ENCODE measurements around the gene F8A2. TPM values are rescaled to one million over a fixed set of nuclear protein-coding genes. Genes with fewer than 3 reads are reported as not detected.

F8A2 gene
- total RNA-seq, 1 experiment from 2014 or later = not detected

DNA sequence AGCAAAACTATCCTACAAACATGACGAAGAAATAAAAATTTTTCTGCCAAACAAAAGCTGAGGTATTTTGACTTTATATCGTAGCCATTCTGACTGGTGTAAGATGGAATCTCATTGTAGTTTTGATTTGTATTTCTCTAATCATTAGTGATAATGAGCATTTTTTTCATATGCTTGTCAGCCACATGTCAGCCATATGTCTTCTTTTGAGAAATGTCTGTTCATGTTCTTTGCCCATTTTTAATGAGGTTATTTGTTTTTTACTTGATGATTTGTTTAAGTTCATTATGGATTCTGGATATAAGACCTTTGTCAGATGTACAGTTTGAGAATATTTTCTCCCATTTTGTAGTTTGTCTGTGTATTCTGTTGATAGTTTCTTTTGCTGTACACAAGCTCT, 24.5 kb downstream of the F8A2 start:
- no peak overlapping the region for H2AK5ac ChIP-seq (ENCODE audit: insufficient read length, low read length)
- no peak overlapping the region for H3K23ac ChIP-seq (ENCODE audit: insufficient read length, low read depth, low read length)
- H3K18ac ChIP-seq (ENCODE audit: insufficient read length, low read depth, low read length) = no peak overlapping the region
- H3K14ac ChIP-seq (ENCODE audit: insufficient read depth, low read length) = no peak overlapping the region
- H2BK15ac ChIP-seq (ENCODE audit: low read depth, low read length) = no peak overlapping the region
- no peak overlapping the region for H3K56ac ChIP-seq (ENCODE audit: insufficient read length, low read depth, low read length)
- H3K4me2 ChIP-seq (ENCODE audit: insufficient read depth, insufficient read length, low read length) = no peak overlapping the region
- H2BK12ac ChIP-seq (ENCODE audit: insufficient read length, low read depth, low read length) = no peak overlapping the region
- no peak for DNase-seq
- TF ChIP-seq, protein P1, sequence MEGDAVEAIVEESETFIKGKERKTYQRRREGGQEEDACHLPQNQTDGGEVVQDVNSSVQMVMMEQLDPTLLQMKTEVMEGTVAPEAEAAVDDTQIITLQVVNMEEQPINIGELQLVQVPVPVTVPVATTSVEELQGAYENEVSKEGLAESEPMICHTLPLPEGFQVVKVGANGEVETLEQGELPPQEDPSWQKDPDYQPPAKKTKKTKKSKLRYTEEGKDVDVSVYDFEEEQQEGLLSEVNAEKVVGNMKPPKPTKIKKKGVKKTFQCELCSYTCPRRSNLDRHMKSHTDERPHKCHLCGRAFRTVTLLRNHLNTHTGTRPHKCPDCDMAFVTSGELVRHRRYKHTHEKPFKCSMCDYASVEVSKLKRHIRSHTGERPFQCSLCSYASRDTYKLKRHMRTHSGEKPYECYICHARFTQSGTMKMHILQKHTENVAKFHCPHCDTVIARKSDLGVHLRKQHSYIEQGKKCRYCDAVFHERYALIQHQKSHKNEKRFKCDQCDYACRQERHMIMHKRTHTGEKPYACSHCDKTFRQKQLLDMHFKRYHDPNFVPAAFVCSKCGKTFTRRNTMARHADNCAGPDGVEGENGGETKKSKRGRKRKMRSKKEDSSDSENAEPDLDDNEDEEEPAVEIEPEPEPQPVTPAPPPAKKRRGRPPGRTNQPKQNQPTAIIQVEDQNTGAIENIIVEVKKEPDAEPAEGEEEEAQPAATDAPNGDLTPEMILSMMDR (conservative IDR thresholded peaks at IDR 0.05) = no peak
- no peaks in the 10 kb centered on the region for H3K4me1 ChIP-seq (ENCODE audit: insufficient read depth, low read length)
- Mint-ChIP-seq H3K9me3 (peaks cover 68 to 86% of the 10 kb centered on the region in 2 experiments), H3K36me3 (ENCODE audit: insufficient read depth in 1 of 3, low read depth in 3 of 3) (peaks cover 6 to 16% (median 12%) of the 10 kb centered on the region in 3 experiments; a peak in 6 of 7 replicates), H3K27ac (no peak overlapping the region), H3K4me3 (no peak overlapping the region), H3K4me1 (no peaks in the 10 kb centered on the region), H3K27me3 (ENCODE audit: low read depth) (peaks cover 2% of the 10 kb centered on the region; the same call in 1 of the 2 replicates)
- no peak overlapping the region for H2BK120ac ChIP-seq (ENCODE audit: low read depth, low read length, poor library complexity, severe bottlenecking)
- H2AFZ ChIP-seq (ENCODE audit: low read length) = no peak overlapping the region
- no peak overlapping the region for H2BK20ac ChIP-seq (ENCODE audit: low read depth, low read length, poor library complexity, severe bottlenecking)
- no peaks in the 10 kb centered on the region for H3K23me2 ChIP-seq (ENCODE audit: insufficient read length, low read depth, low read length, poor library complexity, severe bottlenecking)
- H3K9me3 ChIP-seq (ENCODE audit: control insufficient read depth, low read depth, low read length) = peaks cover 10% of the 10 kb centered on the region
- H3K4ac ChIP-seq (ENCODE audit: low read depth, low read length) = no peak overlapping the region
- no peaks in the 10 kb centered on the region for H4K20me1 ChIP-seq (ENCODE audit: control insufficient read depth, insufficient read depth, insufficient read length)
- WGBS (ENCODE audit: extremely low coverage, insufficient read length, low lambda C conversion rate) = no CpG with 5 or more reads among the region's 2 CpGs
- H3K27me3 ChIP-seq (ENCODE audit: insufficient read depth, low read length) = no peaks in the 10 kb centered on the region
- H2BK5ac ChIP-seq (ENCODE audit: insufficient read length, low read length) = no peak overlapping the region
- H3K9ac ChIP-seq (ENCODE audit: extremely low read depth, insufficient read length, low read length) = no peak overlapping the region
- H3T11ph ChIP-seq (ENCODE audit: low read length) = no peak overlapping the region
- no peaks in the 10 kb centered on the region for H3K79me2 ChIP-seq (ENCODE audit: insufficient read depth, low read length)
- H4K91ac ChIP-seq (ENCODE audit: insufficient read length, low read depth, low read length) = no peak overlapping the region
- H4K5ac ChIP-seq (ENCODE audit: insufficient read length, low read depth, low read length) = no peak overlapping the region
- no peak overlapping the region for H3K27ac ChIP-seq (ENCODE audit: insufficient read length, low read depth, low read length)
- H3K79me1 ChIP-seq (ENCODE audit: insufficient read depth, low read depth, low read length, poor library complexity, severe bottlenecking) = no peaks in the 10 kb centered on the region
- no peak overlapping the region for H4K8ac ChIP-seq (replicated peaks; ENCODE audit: insufficient read length, low read depth, low read length)

Data from H9 (cell line).